Tibial nerve (tissue), 4 donors: Measurements from ENCODE around the gene TFIP11. TPM values are rescaled to one million over a fixed set of nuclear protein-coding genes. Genes with fewer than 3 reads are reported as not detected.

ENCODE experiments used
- DNase-seq, 2 donors: peaks; one replicate each; pipeline ENCODE4 v3.0.0-alpha.2; 2019; ENCODE audit warnings: low spot score in 2 of 2
- H3K27ac ChIP-seq, 4 donors: fragments of 200-600 bp; sonication (generic) in 3 of 4; one replicate each; pipeline ENCODE4 v1.5.1; 2017 to 2019; ENCODE audit warnings: mild to moderate bottlenecking in 1 of 4
- H3K27me3 ChIP-seq, 2 donors: fragments of 200-600 bp; sonication (generic) in 1 of 2; one replicate each; pipeline versions ENCODE4 v1.5.1 to v1.6.0; 2017 to 2019
- H3K36me3 ChIP-seq, 3 donors: fragments of 200-600 bp; sonication (generic); one replicate each; pipeline ENCODE4 v1.5.1; 2018 to 2019
- H3K4me1 ChIP-seq, 4 donors: fragments of 200-600 bp; sonication (generic) in 3 of 4; one replicate each; pipeline ENCODE4 v1.5.1; 2017 to 2019
- H3K4me3 ChIP-seq, 4 donors: fragments of 200-600 bp; sonication (generic) in 3 of 4; one replicate each; pipeline ENCODE4 v1.5.1; 2017 to 2019; ENCODE audit warnings: mild to moderate bottlenecking in 1 of 4, moderate library complexity in 1 of 4
- H3K9me3 ChIP-seq, 4 donors: fragments of 200-600 bp; sonication (generic) in 3 of 4; one replicate each; pipeline ENCODE4 v1.5.1; 2017 to 2019
- EP300 ChIP-seq, 2 donors: sonication (generic); formaldehyde crosslinking; IDR thresholded peaks; one replicate each; pipeline ENCODE4 v1.6.1; 2017; ENCODE audit warnings: antibody characterized with exemption in 2 of 2, mild to moderate bottlenecking in 1 of 2
- POLR2A ChIP-seq, 2 donors: fragments of 450-650 bp; IDR thresholded peaks; one replicate each; pipeline ENCODE4 v1.6.1; 2017; ENCODE audit warnings: antibody characterized with exemption in 2 of 2, mild to moderate bottlenecking in 2 of 2, moderate library complexity in 2 of 2
- WGBS, 2 donors: methylation state at CpG; one replicate each; pipeline ENCODE4 v1.1.5; 2018; 5-methylcytosine and 5-hydroxymethylcytosine counted together
- total RNA-seq, 4 donors: library from RNA; depleted of rRNA; stranded (reverse); fragments of >200 nt; gene quantifications; one replicate each; pipeline ENCODE4 v1.1.0, GENCODE V29; 2016
- TF ChIP-seq, protein P1 (sequence below), 5 experiments: fragments of 200-600 bp in 3 of 5; fragments of 450-650 bp in 2 of 5; sonication (generic) in 3 of 5; IDR thresholded peaks; one replicate each; pipeline ENCODE4 v1.5.1; 2016 to 2019; ENCODE audit warnings: antibody characterized with exemption in 5 of 5, mild to moderate bottlenecking in 3 of 5, moderate library complexity in 2 of 5

TFIP11 gene
- total RNA-seq, 4 donors from 2014 or later: 15.5 to 23.9 (median 19.3) TPM

- Histone ChIP-seq H3K9me3 (no peaks in the 10 kb centered on the region), H3K36me3 (peaks cover 3 to 40% (median 10%) of the 10 kb centered on the region in 3 donors), H3K27me3 (no peaks in the 10 kb centered on the region), H3K27ac (no peak overlapping the region), H3K4me1 (no peaks in the 10 kb centered on the region), H3K4me3 (no peak overlapping the region)
- no peak for DNase-seq
- WGBS, 2 donors: 76 to 79% methylated on average over 15 of the region's 15 CpGs
- TF ChIP-seq, protein P1, sequence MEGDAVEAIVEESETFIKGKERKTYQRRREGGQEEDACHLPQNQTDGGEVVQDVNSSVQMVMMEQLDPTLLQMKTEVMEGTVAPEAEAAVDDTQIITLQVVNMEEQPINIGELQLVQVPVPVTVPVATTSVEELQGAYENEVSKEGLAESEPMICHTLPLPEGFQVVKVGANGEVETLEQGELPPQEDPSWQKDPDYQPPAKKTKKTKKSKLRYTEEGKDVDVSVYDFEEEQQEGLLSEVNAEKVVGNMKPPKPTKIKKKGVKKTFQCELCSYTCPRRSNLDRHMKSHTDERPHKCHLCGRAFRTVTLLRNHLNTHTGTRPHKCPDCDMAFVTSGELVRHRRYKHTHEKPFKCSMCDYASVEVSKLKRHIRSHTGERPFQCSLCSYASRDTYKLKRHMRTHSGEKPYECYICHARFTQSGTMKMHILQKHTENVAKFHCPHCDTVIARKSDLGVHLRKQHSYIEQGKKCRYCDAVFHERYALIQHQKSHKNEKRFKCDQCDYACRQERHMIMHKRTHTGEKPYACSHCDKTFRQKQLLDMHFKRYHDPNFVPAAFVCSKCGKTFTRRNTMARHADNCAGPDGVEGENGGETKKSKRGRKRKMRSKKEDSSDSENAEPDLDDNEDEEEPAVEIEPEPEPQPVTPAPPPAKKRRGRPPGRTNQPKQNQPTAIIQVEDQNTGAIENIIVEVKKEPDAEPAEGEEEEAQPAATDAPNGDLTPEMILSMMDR (IDR thresholded peaks at IDR 0.05): no peak
- TF ChIP-seq POLR2A (IDR thresholded peaks at IDR 0.05): no peak
- TF ChIP-seq EP300 (IDR thresholded peaks at IDR 0.05): no peak
Measured at GRCh38 chr22:26447584-26448329, 64.5 kb downstream of the TFIP11 start.

- no peaks in the 10 kb centered on the region for H3K4me1 ChIP-seq
- TF ChIP-seq, protein P1 (IDR thresholded peaks at IDR 0.05): no peak
- TF ChIP-seq EP300 (IDR thresholded peaks at IDR 0.05): no peak
- peaks cover 0 to 32% (median 4%) of the 10 kb centered on the region in 3 donors for H3K36me3 ChIP-seq
- no peak overlapping the region for H3K27ac ChIP-seq
- H3K4me3 ChIP-seq: no peak overlapping the region
- WGBS, 2 donors: 83 to 89% methylated on average over 17 of the region's 17 CpGs
- no peaks in the 10 kb centered on the region for H3K9me3 ChIP-seq
- DNase-seq: no peak
- no peaks in the 10 kb centered on the region for H3K27me3 ChIP-seq
Measured at GRCh38 chr22:26446808-26447515, 65.3 kb downstream of the TFIP11 start.

DNA sequence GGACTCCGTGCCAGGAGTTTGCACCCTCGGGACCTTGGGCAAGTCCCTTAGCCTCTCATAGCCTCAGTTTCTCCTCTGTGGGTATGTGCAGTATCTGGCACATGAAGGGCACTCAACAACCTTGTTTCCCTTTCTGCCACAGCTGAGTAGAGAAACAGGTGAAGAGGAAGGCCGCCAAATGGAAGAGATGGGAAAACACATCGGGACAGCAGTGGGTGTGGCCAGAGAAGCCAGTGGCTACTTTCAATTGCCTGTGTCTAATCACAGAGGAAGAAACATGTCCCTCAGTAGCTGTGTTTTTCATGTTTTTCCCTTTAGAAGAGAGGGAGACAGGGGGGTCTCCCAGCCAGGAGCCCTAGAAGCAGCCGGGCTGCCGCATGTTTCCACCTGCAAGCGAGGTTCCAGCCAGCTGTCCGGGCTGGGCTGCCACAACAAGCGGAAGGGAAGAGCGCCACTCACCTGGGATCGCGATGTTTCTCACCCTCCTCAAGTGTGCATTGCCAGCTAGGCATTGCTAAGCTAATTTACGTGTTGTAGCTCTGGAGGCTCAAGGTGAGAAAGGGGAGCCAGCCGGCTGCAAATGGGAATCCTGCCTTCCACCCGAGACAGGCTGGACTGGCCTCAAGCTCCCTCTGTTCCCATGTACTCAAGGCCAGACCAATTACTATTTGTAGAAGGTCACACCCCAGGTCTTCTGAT is 66.5 kb downstream of the TFIP11 start:
- Histone ChIP-seq H3K36me3 (peaks cover 0 to 19% (median 0%) of the 10 kb centered on the region in 3 donors), H3K4me3 (no peak overlapping the region), H3K9me3 (no peaks in the 10 kb centered on the region), H3K27ac (no peak overlapping the region), H3K27me3 (no peaks in the 10 kb centered on the region), H3K4me1 (no peaks in the 10 kb centered on the region)
- TF ChIP-seq, protein P1 (IDR thresholded peaks at IDR 0.05): no peak
- no peak for TF ChIP-seq POLR2A (IDR thresholded peaks at IDR 0.05)
- no peak for TF ChIP-seq EP300 (IDR thresholded peaks at IDR 0.05)
- 69 to 71% methylated on average over 15 of the region's 15 CpGs for WGBS, 2 donors
- DNase-seq: no peak

- Histone ChIP-seq H3K4me1 (no peaks in the 10 kb centered on the region), H3K4me3 (no peak overlapping the region), H3K27me3 (no peaks in the 10 kb centered on the region), H3K9me3 (no peaks in the 10 kb centered on the region), H3K27ac (no peak overlapping the region), H3K36me3 (peaks cover 0 to 10% (median 0%) of the 10 kb centered on the region in 3 donors)
- WGBS, 2 donors: 91 to 94% methylated on average over 8 of the region's 8 CpGs
- DNase-seq: no peak
- TF ChIP-seq POLR2A (IDR thresholded peaks at IDR 0.05) (no peak), EP300 (IDR thresholded peaks at IDR 0.05) (no peak)
- TF ChIP-seq, protein P1 (IDR thresholded peaks at IDR 0.05): no peak
Measured at GRCh38 chr22:26444777-26445176, 67.5 kb downstream of the TFIP11 start.
